Stimulated activated memory B cell treated with anti-CD40 and anti-IgM and Interleukin-4, amounts not matched to agents 10 μg/mL and 1 μg/mL and 100 μg/mL, for 72 hours (primary cell): Measurements from ENCODE around the gene LIPT2.

Experiments used
- ATAC-seq: fragments of 150-1000 bp; cut with Tn5 transposase; 2 replicates; pipeline ENCODE4 v1.10.0; 2021
- H3K27ac Mint-ChIP-seq: one replicate; pipeline ENCODE4 v1.8.0; 2022; ENCODE audit warnings: mild to moderate bottlenecking, mixed read lengths
- H3K27me3 Mint-ChIP-seq: one replicate; pipeline ENCODE4 v1.8.0; 2022; ENCODE audit warnings: mixed read lengths
- H3K36me3 Mint-ChIP-seq: one replicate; pipeline ENCODE4 v1.8.0; 2022; ENCODE audit warnings: mixed read lengths
- H3K4me1 Mint-ChIP-seq: one replicate; pipeline ENCODE4 v1.8.0; 2022; ENCODE audit warnings: mixed read lengths
- H3K4me3 Mint-ChIP-seq: one replicate; pipeline ENCODE4 v1.8.0; 2022; ENCODE audit warnings: mild to moderate bottlenecking, moderate library complexity, mixed read lengths
- H3K9me3 Mint-ChIP-seq: one replicate; pipeline ENCODE4 v1.8.0; 2022; ENCODE audit warnings: mixed read lengths

The LIPT2 gene

DNA sequence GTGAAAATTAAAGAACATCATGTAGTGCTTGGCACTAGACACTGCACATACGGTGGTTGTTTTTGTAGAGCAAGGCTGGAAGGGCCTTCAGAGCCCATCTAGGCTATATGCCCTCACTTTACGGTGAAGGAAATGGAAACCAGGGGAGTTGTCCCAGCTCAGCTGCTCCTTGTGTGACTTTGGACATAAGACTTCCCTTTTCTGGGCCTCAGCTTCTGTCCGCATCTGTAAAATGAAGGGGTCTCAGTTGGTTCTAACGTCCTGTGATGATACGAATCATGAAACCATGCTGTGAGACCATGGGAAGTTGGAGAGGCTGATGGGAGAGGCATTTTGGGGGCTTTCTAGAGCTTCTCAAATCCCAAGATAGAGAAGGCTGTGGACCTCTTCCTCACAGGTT lies 30.9 kb downstream of the LIPT2 start:
- H3K27ac Mint-ChIP-seq: no peak overlapping the region
- H3K4me3 Mint-ChIP-seq: no peak overlapping the region
- peaks cover under 1% of the 10 kb centered on the region for H3K4me1 Mint-ChIP-seq
- H3K36me3 Mint-ChIP-seq: no peaks in the 10 kb centered on the region
- no peak for ATAC-seq
- H3K27me3 Mint-ChIP-seq: peaks cover 30% of the 10 kb centered on the region
- no peaks in the 10 kb centered on the region for H3K9me3 Mint-ChIP-seq

DNA sequence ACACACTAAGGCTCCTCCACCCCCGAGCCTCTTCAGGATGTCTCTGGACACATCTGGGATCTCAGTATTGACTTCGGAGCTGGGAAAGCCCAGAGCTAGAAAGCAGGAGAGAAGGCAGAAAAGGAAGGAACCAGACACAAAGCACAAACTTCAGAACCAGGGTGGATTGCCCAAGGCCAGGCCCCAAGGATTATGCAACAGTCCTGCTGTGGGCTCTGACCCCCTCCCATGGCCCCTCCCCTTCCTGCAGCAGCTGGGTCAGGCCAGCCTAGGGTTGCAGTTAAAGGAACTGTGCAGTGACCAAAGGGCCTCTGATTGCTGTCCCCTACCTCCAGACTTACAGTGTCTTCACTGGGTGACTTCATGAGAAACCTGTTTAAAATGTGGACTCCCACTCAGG lies 31.5 kb downstream of the LIPT2 start:
- Mint-ChIP-seq H3K36me3 (no peaks in the 10 kb centered on the region), H3K27me3 (peaks cover 28% of the 10 kb centered on the region), H3K9me3 (no peaks in the 10 kb centered on the region), H3K4me1 (no peaks in the 10 kb centered on the region), H3K4me3 (no peak overlapping the region), H3K27ac (no peak overlapping the region)
- no peak for ATAC-seq

- ATAC-seq: no peak
- Mint-ChIP-seq H3K9me3 (no peaks in the 10 kb centered on the region), H3K4me3 (no peak overlapping the region), H3K27ac (no peak overlapping the region), H3K4me1 (no peaks in the 10 kb centered on the region), H3K27me3 (peaks cover 15% of the 10 kb centered on the region), H3K36me3 (no peaks in the 10 kb centered on the region)
These were observed 32.9 kb downstream of the LIPT2 start for GRCh38 chr11:74460481-74461154.

GRCh38 chr11:74460065-74460464 lies 33.5 kb downstream of the LIPT2 start:
- Mint-ChIP-seq H3K9me3 (no peaks in the 10 kb centered on the region), H3K36me3 (no peaks in the 10 kb centered on the region), H3K27me3 (peaks cover 9% of the 10 kb centered on the region), H3K4me1 (no peaks in the 10 kb centered on the region), H3K4me3 (no peak overlapping the region), H3K27ac (no peak overlapping the region)
- no peak for ATAC-seq

DNA sequence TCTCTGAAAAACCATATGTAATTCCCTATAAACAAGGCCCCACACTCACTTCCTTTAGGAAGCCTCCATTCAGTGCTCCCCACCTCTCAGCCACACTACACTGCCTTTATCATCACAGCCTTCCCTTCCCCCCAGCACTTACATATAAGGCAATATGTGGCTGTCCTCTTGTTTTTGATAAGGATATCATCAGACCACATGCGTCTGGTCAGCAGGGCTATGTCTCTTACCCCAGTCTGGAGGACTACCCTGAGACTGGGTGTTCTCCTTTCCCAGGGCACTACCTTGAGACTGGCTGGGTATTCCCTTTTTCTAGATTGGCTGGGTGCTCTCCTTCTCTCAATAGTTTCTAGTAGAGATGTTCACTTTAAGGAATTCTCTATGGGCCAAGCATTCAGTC lies 33.9 kb downstream of the LIPT2 start:
- H3K9me3 Mint-ChIP-seq: no peaks in the 10 kb centered on the region
- H3K27me3 Mint-ChIP-seq: peaks cover 5% of the 10 kb centered on the region
- ATAC-seq: no peak
- H3K36me3 Mint-ChIP-seq: no peaks in the 10 kb centered on the region
- H3K4me1 Mint-ChIP-seq: no peaks in the 10 kb centered on the region
- H3K4me3 Mint-ChIP-seq: no peak overlapping the region
- no peak overlapping the region for H3K27ac Mint-ChIP-seq

DNA sequence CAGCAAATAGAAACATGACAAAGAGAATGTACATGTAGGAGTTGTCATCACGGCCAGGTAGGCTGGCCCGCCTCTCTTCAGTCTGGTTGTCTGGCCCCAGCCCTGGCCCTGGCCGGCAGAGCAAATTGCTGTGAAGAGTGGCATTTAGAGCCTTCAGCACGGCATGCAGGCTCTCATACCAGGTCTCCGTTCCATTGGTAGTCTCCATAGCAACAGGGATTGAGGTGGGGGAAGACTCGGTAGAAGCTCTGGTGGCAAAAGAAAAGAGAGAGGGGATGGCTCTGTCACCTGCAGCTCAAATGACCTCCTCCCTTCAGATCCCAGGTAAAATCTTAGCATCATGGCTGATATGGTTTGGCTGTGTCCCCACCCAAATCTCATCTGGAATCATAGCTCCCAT lies 36.2 kb downstream of the LIPT2 start:
- no peak overlapping the region for H3K4me3 Mint-ChIP-seq
- H3K9me3 Mint-ChIP-seq: no peaks in the 10 kb centered on the region
- peaks cover 6% of the 10 kb centered on the region for H3K4me1 Mint-ChIP-seq
- H3K36me3 Mint-ChIP-seq: no peaks in the 10 kb centered on the region
- ATAC-seq: no peak
- H3K27me3 Mint-ChIP-seq: peaks cover 9% of the 10 kb centered on the region
- H3K27ac Mint-ChIP-seq: no peak overlapping the region

GRCh38 chr11:74453373-74453975 lies 40.0 kb downstream of the LIPT2 start:
- no peak overlapping the region for H3K4me3 Mint-ChIP-seq
- peaks cover 17% of the 10 kb centered on the region for H3K27me3 Mint-ChIP-seq
- no peaks in the 10 kb centered on the region for H3K9me3 Mint-ChIP-seq
- no peaks in the 10 kb centered on the region for H3K36me3 Mint-ChIP-seq
- H3K4me1 Mint-ChIP-seq: peaks cover 15% of the 10 kb centered on the region
- no peak for ATAC-seq
- no peak overlapping the region for H3K27ac Mint-ChIP-seq

DNA sequence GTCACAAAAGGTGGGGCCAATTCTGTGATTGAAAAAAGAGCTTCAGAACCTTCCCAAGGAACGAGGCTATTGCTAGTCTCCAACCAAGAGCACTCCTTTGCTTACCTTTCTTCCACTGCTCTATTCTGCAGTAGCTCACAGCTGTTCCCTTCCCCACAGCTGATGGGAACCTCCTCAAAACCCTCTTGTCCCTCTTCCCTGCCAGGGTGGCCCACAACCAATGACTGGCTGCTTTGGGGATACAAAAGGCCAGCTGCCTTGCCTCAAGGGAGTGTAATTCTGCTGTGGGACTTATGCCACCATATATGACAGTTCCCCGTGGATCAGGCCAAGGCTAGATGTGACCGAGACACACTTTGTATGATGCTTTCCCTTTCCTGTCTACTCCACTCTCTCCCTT lies 41.2 kb downstream of the LIPT2 start:
- H3K36me3 Mint-ChIP-seq: no peaks in the 10 kb centered on the region
- H3K27me3 Mint-ChIP-seq: peaks cover 17% of the 10 kb centered on the region
- no peaks in the 10 kb centered on the region for H3K9me3 Mint-ChIP-seq
- H3K4me3 Mint-ChIP-seq: no peak overlapping the region
- H3K4me1 Mint-ChIP-seq: peaks cover 15% of the 10 kb centered on the region
- ATAC-seq: no peak
- no peak overlapping the region for H3K27ac Mint-ChIP-seq

DNA sequence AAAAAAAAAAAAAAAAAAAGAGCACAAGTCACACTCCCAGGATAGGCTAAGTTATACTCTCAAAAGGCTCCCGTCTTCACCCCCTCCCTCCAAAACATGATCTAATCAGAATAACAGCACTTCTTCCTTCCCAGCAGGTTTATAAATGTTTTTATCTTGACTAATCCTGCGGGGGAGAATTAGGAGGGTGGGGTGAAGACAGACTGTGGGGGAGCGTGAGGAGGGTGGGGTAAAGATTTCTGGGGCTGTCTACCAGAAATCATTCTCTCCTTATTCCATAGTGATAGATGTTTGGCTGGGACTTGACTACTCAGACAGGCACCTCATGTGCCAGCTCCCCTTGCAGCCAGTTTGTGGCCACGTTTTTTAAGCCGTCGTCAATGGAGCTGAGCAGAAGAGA lies 43.2 kb downstream of the LIPT2 start:
- no peak overlapping the region for H3K4me3 Mint-ChIP-seq
- no peak for ATAC-seq

DNA sequence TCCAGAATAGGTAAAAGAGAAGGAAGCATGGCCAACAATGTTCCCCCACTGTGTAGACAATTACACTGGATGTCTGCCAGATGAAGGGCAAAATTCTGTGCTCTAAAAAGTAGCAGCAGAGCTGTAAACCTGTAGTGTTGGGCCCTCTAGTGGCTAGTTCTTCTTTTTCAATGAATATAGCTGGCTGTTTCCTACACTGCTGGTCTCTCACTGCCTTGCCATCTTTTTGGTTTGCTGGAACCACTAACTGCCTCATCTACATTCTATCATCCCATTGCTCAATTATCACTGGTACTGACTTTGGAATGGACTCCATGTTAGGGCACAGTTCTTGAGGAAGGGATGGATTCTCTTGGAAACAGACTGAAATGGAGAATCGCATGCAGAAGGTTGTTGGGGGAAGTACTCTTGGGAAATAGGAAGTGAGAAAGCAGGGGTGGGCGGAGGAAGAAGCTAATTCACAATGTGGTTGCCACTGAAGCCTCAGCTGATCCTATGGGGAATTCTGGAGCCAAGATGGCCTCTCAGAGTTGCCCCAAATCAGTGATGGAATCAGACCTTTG lies 44.1 kb downstream of the LIPT2 start:
- ATAC-seq: peak; percentile 89
- H3K27ac Mint-ChIP-seq: no peak overlapping the region
- peak overlapping the region; percentile 69 for H3K4me3 Mint-ChIP-seq
- H3K36me3 Mint-ChIP-seq: no peaks in the 10 kb centered on the region
- H3K4me1 Mint-ChIP-seq: peaks cover 15% of the 10 kb centered on the region
- H3K27me3 Mint-ChIP-seq: peaks cover 30% of the 10 kb centered on the region
- H3K9me3 Mint-ChIP-seq: no peaks in the 10 kb centered on the region

More for the DNA sequence above, 43.2 kb downstream of the LIPT2 start:
- H3K27ac Mint-ChIP-seq: no peak overlapping the region
- H3K27me3 Mint-ChIP-seq: peaks cover 21% of the 10 kb centered on the region
- H3K4me1 Mint-ChIP-seq: peaks cover 15% of the 10 kb centered on the region
- no peaks in the 10 kb centered on the region for H3K36me3 Mint-ChIP-seq
- H3K9me3 Mint-ChIP-seq: no peaks in the 10 kb centered on the region

DNA sequence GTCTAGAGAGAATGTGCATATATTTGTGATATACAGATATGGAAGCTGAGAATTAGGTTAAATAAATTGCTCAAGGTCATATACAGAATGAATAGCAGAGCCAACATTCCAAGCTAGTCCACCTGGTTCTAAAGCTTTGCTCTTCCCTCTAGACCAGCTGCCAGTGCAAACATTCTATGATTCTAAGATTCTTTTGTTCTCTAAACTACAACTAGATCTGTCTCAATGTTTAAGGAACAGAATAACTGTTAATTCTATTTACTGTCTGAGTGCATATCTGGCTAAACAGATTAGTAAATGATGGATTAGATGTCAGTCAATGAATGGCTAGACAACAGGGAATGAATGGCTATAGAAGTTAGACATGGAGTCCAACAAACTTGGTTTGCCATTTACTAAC lies 45.8 kb downstream of the LIPT2 start:
- no peak overlapping the region for H3K4me3 Mint-ChIP-seq
- H3K27me3 Mint-ChIP-seq: peaks cover 26% of the 10 kb centered on the region
- no peak for ATAC-seq
- peaks cover 9% of the 10 kb centered on the region for H3K4me1 Mint-ChIP-seq
- no peaks in the 10 kb centered on the region for H3K36me3 Mint-ChIP-seq
- H3K27ac Mint-ChIP-seq: no peak overlapping the region
- no peaks in the 10 kb centered on the region for H3K9me3 Mint-ChIP-seq

DNA sequence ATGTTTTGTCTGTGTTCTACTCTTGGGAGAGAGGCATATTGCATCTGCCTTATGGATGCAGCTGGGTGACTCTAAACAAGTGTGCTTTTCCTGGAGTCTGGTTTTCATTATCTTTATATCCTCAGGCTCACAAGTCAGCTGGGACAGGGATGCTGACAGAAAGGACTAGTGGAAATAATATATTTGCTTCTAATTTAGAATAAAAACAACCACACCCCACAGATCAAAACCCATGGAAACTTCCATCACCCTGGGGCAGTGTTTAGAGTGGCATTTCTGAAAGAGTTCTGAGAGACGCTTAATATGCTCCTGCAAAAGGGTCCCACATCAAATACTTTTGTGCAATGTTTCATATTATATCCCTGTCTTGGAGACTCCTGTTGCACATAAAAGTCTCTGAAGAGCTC lies 47.0 kb downstream of the LIPT2 start:
- Mint-ChIP-seq H3K27ac (no peak overlapping the region), H3K4me3 (no peak overlapping the region), H3K36me3 (no peaks in the 10 kb centered on the region), H3K27me3 (peaks cover 30% of the 10 kb centered on the region), H3K4me1 (peaks cover 9% of the 10 kb centered on the region), H3K9me3 (no peaks in the 10 kb centered on the region)
- no peak for ATAC-seq

- peaks cover 32% of the 10 kb centered on the region for H3K27me3 Mint-ChIP-seq
- H3K4me1 Mint-ChIP-seq: peaks cover 3% of the 10 kb centered on the region
- H3K4me3 Mint-ChIP-seq: no peak overlapping the region
- H3K27ac Mint-ChIP-seq: no peak overlapping the region
- no peak for ATAC-seq
- H3K36me3 Mint-ChIP-seq: no peaks in the 10 kb centered on the region
- H3K9me3 Mint-ChIP-seq: no peaks in the 10 kb centered on the region
These were observed 49.2 kb downstream of the LIPT2 start for GRCh38 chr11:74444173-74444826.

DNA sequence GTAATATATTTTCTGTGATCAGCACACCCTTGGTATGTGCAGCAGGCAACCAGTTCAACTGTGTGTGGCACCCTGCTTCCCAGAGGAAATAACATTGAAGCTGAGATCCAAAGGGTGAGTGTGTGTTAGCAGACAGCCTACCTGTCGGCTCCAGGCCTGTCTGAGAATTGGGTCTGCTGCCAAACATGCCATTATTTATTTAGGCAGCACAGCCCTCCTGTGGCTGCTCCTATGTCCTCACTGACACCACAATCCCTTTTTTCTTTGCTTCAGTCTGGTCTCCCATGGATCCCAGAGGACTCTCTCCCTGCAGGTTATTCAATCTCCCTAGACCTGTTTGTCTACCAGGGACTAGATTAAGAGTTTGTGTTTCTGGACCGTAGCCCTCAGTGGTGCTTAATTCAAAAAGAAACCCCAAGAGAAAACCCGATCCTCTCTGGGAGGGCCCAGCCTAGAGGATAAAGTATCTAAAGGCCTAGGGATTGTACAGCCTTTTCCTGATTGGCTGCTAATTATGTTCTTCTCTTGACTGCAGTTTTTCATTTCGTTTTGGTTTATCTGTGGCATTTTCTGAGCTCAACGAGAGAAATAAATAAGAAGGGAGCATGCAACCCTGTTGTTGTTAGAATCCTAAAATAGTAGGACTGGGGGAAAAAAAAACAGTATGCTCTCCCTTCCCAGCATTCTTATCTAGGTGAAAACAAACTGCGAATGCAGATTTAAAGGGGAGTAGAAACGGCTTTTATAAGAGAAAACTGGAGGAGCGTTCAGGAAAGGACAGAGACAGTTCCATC lies 50.3 kb downstream of the LIPT2 start:
- no peak overlapping the region for H3K4me3 Mint-ChIP-seq
- no peaks in the 10 kb centered on the region for H3K36me3 Mint-ChIP-seq
- no peak overlapping the region for H3K27ac Mint-ChIP-seq
- H3K9me3 Mint-ChIP-seq: peaks cover 1% of the 10 kb centered on the region
- peaks cover 32% of the 10 kb centered on the region for H3K27me3 Mint-ChIP-seq
- no peaks in the 10 kb centered on the region for H3K4me1 Mint-ChIP-seq
- no peak for ATAC-seq

DNA sequence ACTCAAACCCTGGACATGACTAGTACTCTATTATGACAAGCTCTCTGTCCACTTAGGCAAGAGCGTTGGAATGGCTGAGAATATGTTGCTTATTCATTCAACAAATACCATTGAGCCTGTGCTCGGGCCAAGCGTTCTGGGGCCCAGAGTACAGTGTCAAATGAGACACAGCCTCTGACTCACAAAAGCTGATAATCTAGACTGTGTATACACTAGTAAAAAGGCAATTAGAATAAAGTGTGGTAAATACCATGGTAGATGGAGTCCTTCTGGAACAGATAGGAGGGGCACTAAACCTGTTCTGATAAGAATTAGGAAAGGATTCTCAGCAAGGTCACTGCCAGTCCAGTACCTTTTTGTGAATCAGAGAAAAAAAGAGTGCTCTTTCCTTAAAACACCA lies 50.9 kb downstream of the LIPT2 start:
- Mint-ChIP-seq H3K27me3 (peaks cover 32% of the 10 kb centered on the region), H3K4me3 (no peak overlapping the region), H3K9me3 (peaks cover 3% of the 10 kb centered on the region), H3K4me1 (no peaks in the 10 kb centered on the region), H3K36me3 (no peaks in the 10 kb centered on the region), H3K27ac (no peak overlapping the region)
- ATAC-seq: no peak
